HL-60/S4 treated with retinoic acid at 250 ng/mL for 4 days and 3 days (cell line): ENCODE results near the gene TAGLN2.

Experiments used
- in situ Hi-C: fragments of 300-500 bp; cut with MboI; formaldehyde crosslinking; loops from 2 replicates; pipeline ENCODE4 v1.7.0; 2022; ENCODE audit warnings: low sequenced_read_pairs

The TAGLN2 gene

DNA sequence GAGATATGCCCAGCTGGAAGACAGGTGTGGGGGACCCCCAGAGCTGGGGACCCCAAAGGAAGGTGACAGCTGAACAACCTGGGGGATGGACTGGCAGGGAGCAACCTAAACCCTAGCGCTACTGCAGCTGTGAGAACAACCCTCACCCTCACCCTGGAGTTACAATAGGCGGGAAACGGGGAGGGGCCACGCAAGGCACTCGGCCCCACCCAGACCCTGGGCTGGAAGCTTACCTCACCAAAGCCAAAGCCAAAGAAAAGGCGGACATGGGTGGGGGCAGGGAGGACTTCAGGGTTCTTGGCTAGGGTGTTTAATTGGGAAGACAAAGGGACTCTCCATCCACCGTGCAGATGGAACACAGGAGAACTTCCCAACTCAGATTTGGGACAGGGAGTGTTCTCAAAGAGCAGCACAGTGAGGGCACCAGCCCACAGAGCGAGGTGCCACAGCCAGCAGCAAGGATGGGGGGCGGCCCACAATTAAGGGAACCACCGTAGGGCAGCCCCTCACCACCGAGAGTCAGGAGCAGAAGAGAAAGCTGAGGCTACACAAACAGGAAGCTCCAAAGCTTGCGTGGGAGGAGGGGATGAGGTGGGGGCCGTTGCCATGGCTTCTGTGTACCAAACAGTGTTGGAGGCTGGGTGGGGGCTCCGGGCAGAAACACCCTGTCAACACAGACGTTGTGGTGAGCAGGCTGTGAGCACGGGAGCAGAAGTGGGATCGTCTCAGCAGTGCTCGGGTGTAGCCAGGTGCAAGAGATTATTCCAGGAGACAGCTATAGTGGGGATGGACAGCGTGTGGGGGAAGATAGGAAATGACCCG lies 1.9 kb downstream of the TAGLN2 start:
- in situ Hi-C loops, result no loop called here

DNA sequence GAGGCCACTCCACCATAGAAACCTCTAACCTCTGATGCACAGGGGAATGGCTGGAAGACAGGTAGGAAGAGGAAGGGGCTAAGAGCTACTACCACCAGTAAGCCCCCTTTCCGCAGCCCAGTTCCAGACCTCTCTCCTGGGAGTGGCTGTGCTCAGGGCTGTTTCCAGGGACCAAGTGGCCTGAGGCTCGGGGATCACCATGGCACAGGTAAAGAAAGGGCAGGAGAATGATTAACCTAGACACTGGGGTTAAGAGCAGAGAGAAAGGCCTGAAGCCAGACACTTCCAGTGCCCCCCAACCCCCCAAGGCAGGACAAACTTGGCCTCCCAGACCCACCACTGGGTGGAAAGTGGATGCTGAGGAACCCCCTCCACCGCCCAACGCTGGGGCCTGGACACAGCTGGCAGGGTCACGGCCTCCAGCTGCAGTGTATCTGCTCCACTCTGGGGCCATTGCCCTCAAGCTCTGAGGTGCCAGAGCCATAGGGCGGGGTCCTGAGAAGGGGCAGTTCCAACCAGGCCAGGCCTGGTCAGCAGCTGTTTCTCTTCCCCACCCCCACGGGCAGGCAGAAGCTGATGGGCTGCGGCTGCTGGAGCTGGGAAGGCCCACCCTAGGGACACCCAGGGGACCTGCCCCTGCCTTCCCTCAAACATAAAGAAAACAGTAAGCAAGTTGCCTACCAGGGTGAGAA lies 2.6 kb downstream of the TAGLN2 start:
- in situ Hi-C loops, result no loop called here

DNA sequence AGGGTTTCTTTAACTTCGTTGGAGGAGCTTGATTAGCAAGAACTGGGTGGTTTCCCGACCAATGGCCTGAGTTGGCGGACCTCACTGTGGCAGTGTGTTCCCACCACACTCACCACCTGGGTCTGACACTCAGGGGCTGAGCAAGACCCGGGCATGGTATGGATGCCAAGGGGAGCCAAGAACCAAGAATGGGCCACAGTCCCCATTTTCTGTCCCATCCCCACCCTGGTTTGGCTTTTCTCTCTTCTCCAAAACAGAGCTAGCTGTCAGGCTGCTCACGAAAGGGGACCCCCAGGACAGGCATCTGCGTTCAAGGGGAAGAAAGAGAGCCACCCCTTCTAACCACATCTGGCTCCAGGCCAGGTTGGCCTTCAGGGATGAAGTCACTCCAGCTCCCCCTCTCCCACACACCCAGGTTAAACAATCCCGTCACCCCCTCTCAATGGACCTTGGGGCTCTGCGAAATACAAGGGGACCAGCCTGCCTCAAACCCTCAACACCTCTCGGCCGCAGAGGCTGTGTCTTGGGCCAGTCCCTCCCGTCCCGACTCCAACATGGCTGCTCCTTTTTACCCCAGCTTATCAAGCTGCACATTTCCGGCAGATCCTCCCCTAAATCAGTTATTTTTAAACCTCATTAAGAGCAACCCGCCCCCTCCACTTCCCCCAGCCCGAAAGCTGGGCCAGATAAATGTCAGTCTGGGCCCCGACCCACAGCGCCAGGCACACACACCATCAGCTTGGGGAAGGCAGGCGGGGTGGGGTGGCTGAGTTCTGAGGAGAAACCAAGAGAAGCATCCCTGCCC lies 3.4 kb downstream of the TAGLN2 start:
- in situ Hi-C loops, result no loop called here

DNA sequence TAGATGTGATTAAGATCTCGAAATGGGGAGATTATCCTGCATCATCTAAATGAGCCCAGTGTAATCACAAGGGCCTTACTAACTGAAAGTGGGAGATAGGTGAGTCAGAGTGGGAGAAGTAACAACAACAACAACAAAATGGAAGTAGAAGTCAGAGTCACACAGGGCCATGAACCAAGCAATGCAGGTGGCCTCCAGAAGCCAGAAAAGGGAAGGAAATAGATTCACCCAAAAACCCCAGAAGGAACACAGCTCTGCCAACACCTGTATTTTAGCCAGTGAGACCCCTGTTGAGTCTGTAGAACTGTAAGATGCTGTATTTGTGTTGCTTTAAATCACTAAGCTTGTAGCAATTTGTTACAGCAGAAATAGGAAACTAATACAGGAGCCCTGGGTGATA lies 4.1 kb downstream of the TAGLN2 start:
- in situ Hi-C loops, result no loop called here

DNA sequence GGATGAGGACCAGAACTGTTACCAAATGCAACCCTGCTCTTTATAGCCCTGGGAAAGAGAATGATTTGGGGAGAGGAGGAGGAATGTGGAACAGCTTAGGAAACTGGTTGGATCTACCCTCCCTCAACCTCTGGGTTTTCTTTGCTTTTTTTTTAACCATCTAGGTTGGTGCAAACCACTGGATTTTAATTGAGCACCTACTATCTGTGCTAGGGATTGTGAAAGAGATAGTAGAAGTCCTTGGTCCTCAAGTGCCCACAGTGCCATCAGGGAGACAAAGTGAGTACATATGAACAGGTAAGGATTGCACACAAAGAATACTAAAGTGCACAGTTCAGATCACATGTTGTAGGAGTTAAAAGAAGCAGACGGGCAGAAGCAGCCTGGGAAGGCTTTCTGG lies 4.7 kb downstream of the TAGLN2 start:
- in situ Hi-C loops, result no loop called here

DNA sequence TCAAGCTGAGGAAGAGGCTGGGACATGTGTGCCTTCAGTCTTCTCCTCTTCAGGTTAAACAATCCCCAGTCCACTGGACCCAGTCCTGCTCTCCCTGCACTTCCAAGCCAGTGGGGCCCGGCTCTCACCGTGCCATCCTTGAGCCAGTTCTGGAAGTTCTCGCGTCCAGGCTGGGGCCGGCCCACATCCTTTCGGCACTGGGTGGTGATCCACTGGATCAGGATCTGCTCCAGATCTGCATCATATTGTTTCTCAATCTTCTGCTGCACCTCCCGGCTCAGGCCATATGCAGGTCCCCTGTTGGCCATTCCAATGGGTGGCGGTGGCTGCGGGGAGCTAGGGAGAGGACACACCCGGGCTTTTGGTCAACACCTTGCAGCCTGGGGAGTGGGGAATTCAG lies 5.1 kb downstream of the TAGLN2 start:
- in situ Hi-C loops, result no loop called here

DNA sequence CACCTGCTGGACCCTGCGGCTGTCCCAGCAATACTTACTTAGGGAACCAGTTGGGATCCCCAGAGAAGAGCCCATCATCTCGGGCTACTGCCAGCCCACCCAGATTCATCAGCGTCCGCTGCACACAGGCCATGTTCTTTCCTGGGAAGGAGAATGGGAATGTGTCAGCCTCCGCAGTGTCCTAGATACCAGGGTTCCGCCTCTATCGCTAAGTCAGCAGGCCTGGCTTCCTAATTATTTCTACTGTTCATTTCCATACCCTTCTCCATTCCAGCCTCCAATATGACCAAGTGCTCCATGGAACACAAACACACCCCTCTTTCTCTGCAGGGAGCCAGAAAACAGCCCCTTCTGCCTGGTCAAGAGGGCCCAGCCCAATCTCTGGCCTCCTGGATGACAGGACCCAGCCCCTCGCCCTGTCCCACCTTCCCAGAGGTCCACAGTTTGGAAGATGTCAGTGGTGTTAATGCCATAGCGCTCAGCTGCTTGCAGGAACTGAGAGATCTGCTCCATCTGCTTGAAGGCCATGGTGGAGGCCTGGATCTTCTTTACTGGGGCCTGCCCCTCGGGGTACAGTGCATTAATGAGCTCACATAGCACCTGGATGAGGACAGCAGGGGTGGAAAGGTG lies 6.0 kb downstream of the TAGLN2 start:
- in situ Hi-C loops, result no loop called here

DNA sequence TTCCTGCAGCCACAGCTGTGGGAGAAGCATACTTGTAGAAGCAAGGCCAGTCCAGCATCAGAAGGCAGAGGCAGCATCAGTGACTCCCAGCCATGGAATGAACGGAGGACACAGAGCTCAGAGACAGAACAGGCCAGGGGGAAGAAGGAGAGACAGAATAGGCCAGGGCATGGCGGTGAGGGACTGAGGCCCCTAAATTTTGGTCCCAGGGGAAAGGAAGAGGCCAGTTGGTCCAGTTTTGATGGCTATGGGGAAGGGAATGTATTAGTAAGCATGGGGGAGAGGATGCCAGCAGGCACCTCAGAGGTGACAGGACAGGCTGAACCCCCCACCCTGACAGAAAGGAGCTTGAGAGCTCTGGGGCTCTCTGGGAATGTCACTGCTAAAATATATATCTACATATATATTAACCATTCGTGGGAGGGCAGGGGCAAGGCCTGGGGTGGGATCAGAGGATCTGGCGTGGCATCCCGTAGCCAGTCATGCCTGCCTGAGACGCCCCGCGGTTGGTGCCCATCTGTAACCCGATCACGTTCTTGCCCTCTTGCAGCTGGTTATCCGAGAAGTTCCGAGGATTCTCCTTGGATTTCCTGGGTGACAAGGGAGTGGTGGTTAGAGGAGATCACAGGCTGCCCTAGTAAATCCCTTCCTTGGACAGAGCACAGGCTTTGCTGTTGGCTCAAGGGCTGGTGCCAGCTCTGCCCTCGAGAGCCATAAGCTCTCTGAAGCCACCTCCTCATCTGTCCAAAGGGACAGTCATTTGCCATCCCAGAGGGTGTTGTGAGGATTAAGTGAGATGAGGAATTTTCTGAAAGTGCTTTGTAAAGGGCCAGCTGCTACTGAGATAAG lies 6.7 kb downstream of the TAGLN2 start:
- in situ Hi-C loops, result no loop called here

DNA sequence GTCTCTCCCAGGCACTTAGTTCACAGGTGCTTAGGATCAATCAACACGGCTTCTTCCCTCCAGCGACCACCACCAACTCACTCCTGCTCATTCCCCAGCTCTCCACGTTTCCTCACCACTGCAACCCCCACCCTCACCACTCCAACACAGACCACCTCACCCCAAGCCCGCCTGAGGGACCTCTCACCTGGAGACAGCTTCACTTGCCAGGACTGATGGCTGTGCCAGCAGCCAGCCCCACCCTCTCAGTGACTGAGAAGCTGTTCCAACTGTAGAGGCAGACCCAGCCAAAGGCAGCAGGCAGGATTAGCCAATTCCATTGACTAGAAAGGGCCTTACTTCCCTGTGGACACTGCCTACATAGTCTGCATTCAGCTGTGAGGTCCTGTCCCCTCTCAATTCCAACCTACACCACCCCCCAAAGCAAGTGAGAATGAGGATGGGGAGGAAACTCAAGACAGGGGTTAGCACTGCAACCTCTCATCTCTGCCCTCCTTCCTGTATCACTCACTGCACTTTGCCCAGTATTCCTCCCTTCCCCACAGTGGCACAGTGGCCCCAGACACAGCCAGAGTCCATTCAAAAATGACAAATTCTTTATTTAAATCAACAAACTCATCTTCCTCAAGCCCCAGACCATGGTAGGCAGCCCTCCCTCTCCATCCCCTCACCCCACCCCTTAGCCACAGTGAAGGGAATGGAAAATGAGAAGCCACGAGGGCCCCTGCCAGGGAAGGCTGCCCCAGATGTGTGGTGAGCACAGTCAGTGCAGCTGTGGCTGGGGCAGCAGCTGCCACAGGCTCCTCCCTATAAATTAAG lies 7.6 kb downstream of the TAGLN2 start:
- in situ Hi-C loops, result no loop called here

DNA sequence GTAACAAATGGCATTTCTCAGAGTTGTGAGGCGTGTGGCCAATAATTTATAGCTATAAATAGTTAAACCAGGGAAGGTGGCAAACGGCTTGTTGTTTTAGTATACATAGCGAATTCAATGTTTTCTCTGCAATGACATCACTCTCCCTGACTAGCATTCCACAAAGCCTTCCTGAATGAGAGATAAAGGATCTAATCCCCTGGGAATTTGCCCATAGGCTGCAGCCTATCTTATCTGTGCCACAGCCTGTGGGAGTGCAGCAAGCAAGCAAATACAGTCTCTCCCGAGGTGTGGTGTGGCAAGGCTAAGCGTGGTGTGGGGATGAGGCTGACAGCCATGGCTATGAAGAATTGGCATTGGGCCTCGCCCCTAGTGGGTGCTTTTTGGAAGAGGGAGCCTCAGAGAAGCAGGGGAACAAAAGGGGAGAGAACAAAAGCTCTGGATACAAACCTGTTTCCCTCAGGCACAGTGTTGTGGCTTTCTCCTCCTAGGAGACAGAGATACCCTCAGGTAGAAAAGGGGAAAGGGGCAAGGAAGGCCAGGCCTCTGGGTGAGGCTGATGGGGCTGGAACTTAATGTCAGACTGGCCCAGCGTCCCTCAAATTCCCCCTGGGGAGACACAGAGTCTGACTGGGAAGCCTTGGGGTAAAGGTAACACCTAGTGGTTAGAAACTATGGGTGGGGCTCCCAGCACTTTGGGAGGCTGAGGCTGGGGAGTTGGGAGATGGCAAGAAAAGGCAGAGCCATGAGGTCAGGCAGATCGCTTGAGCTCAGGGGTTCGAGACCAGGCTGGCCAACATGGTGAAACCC lies 8.9 kb downstream of the TAGLN2 start:
- in situ Hi-C loops, result no loop called here

DNA sequence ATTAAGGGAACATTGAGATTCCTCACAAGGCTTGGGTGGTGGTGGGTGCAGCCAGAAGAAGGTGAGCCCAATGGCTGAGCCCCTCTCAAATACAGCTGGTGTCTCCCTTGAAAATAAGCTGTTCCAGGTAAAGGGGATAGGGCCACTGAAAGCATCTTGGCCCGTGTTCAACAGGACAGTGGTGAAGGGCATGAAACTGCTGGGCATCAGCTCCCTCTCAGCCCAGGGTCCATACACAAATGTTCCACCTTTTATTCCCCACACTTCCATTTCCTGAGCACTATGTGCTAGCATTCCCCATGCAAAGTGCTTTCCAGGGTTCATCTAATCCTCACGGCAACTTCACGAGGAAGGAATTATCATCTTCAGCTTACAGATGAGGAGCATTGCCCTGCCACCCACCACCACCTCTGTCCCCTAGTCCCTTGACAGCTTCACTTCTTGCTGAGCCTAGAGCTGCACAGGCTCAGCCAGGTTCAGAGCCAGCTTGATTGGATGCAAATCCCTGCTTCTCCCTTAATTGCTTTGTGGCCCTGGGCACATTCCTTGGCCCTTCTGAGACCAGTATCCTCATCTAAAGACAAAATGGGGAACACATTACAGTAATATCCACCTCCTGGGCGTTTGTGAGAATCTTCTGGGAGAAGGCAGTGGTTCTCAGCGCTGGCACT lies 9.6 kb downstream of the TAGLN2 start:
- in situ Hi-C loops, result no loop called here

DNA sequence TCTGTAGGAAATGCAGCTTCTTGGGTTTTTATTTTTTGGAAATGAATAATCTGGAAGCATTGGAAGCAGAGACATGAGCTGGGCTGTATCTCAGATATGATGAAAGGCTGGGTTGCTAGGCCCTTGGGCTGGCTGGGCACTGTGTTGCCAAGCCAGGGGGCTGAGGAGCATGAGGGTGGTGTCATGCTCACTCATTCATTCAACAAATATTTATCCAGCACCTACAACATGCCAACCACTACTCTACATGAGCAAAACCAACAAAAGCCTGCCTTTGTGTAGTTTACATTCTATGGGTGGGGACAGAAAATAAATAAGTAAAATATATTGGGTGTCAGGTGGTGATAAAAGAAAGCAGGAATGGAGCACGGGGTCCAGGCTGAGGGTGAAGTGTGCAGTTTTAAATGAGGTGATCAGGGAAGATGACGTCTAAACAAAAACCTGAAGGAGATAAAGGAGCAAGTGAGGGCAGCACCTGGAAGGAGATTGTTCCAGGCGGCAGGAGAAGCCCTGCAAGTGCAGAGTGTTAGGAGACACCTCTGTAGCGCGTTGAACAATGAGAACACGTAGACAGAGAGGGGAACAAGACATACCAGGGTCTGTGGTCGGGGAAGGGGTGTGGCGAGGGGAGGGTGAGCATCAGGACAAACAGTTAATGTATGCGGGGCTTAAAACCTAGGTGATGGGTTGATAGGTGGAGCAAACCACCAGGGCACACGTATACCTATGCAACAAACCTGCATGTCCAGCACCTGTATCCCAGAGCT lies 10.9 kb downstream of the TAGLN2 start:
- in situ Hi-C loops, result no loop called here

DNA sequence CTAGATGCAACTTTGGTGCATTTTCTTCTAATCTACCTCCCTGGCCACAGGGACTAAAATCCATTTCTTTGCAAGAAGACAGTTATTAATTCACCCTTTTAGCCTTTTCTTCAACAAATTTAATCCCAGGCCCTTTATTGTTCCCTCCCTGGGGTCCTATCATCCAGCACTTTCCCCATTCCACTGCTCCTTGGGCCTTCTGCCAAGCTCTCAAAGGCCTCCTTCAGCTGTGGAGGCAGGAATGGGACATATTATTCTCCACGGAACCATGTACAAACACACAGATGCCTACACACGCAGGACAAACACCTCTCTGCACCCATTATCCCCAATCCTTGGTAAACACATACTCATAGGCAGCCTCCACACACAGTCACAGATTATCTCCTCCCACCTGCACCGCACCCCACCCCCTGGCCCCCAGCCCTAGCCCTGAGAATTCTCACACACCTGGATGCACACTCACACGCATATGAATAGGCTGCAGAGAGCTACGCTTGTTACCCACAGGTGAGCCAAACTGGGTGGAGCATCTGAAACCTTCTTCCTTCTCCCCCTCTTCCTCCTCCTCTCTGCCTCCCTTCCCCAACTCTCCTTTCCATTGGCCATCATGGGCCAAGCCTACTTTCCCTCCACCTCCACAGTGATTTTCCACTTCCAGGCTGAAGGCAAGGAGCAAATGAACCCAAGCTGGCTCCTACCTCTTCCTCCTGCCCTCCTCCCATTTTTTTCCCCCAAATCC lies 11.7 kb downstream of the TAGLN2 start:
- in situ Hi-C loops, result no loop called here

DNA sequence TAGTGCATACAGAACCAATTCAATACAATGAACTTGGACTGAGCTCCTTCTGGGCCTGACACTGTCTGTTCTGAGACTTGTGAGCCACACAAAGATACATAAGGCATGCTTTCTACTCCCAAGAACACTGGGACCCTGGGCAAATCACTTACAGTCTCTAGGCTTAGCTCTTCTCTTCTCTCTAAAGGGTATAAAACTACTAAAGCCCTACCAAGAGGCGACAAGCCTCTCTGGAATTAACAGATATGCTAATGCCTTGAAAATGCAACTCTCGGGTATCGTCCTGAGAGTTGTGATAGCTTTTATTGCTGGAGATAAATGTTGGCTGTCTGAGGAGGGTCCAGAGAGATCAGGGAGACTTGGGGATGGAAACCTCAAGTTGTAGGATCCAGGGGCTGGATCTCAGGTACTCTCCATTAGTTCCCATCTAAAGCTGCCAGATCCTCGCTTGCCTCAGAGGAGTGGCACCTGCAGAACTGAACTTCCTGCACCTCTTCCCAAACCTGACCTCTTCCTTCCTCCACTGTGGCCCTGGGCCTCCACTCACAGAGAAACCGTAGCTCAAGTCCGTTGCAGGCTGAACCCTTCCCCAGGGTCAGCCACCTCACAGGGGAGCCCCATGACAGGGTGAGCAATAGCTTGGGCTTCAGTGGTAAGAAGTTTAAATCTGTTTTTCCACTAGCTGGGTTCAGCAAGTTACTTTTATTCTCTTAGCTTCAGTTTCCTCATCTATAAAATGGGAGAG lies 13.8 kb downstream of the TAGLN2 start:
- in situ Hi-C loops, result no loop called here

DNA sequence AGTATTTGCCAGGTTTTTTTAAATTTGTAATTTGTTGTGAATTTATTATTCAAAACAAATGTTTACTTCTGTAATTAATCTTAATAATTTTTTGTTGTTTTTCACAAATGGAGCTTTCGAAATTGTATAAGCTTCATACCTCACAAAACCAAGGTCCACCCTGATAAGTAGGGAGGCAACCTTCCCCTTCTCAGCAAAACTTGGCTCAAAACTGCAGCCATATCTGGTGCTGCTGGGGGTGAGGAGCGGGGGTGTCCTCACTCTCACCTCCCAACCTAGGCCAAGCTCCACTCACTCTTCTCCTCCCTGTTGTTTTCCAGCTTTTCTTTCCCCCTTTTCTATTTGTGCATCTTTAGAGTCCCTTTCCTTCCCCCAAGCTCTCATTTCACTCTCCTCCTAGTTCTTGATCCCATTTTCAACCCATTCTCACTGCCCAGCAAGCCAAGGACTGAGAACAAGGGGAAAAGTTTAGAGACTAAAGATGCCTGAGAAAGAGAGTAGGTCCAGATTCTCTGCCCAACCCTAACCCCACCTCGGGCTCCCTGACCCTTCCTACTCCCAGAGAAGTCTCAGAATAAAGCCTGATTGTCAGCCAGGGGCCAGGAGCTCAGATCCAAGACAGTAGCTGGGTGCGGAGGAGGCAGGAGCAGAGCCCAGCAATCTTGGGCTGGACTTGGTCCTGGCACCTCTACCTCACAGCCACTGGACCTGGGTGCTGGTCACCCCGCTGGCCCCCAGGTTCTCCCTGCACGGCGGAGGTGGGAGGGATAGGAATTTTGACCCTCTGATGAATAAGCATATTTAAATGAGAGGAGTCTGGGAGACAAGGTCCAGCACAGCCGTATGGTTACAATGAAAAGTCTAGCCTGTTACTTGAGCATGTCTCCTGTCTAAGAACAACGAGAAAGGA lies 17.0 kb downstream of the TAGLN2 start:
- in situ Hi-C loops, result no loop called here
